Measurements from ENCODE around the gene IL23R. TPM values are rescaled to one million over a fixed set of nuclear protein-coding genes. Genes with fewer than 3 reads are reported as not detected.

IL23R gene
- total RNA-seq, 1 experiment from 2014 or later, result not detected

- TF ChIP-seq REST (IDR thresholded peaks at IDR 0.05; ENCODE audit: low read depth), result no peak
Measured at GRCh38 chr1:67118646-67119045, 47.6 kb upstream of the IL23R start (continued).

- RAD21 ChIA-PET (ENCODE audit: low non-redundant PET in 1 of 2, low total read pairs in 2 of 2, uncharacterized antibody in 2 of 2, unreplicated experiment in 2 of 2), result no interaction called here
- no peak overlapping the region for H3K4me2 ChIP-seq (ENCODE audit: low read length)
- H3K27me3 ChIP-seq (ENCODE audit: insufficient read depth, low read length), result no peaks in the 10 kb centered on the region
- no peaks in the 10 kb centered on the region for H4K20me1 ChIP-seq (ENCODE audit: insufficient read depth)
- no peak overlapping the region for H3K27ac ChIP-seq (ENCODE audit: low read depth, low read length)
- BruUV-seq (replicated peaks), result no TSS peak
- H3K9me2 ChIP-seq (ENCODE audit: insufficient read depth), result no peaks in the 10 kb centered on the region
- ATAC-seq (no peak), DNase-seq (ENCODE audit: low read depth, low spot score) (no peak)
- H3K9ac ChIP-seq (ENCODE audit: low read length), result no peak overlapping the region
- CTCF ChIA-PET, result no interaction called here
- POLR2A ChIA-PET, result no interaction called here
- intact Hi-C loops (cut with micrococcal nuclease), result no loop called here
- H3K36me3 ChIP-seq (ENCODE audit: control insufficient read depth in 1 of 2, insufficient read depth in 2 of 2, low read length in 2 of 2), result no peaks in the 10 kb centered on the region
- no peak overlapping the region for H2AFZ ChIP-seq (ENCODE audit: low read depth, low read length, poor library complexity, severe bottlenecking)
- H3K9me3 ChIP-seq (ENCODE audit: control insufficient read depth in 1 of 2, insufficient read depth in 1 of 2, low read depth in 1 of 2, low read length in 2 of 2), result no peaks in the 10 kb centered on the region
- no peaks in the 10 kb centered on the region for H3K79me2 ChIP-seq (ENCODE audit: insufficient read depth, low read length)
- H3K4me3 ChIP-seq (replicated peaks in 1 of 2; ENCODE audit: low read depth in 1 of 2, low read length in 2 of 2), result no peak overlapping the region
- H3K4me1 ChIP-seq (ENCODE audit: control insufficient read depth in 1 of 2, insufficient read depth in 2 of 2, low read length in 2 of 2), result no peaks in the 10 kb centered on the region
- TF ChIP-seq ZNF274 (IDR thresholded peaks at IDR 0.05; ENCODE audit: low read depth, low read length) (no peak), EZH2 (IDR thresholded peaks at IDR 0.05) (no peak), CBX3 (IDR thresholded peaks at IDR 0.05; ENCODE audit: low read depth) (no peak), ZFX (IDR thresholded peaks at IDR 0.05) (no peak), SP1 (IDR thresholded peaks at IDR 0.05; ENCODE audit: low read depth) (no peak), EZH2phosphoT487 (IDR thresholded peaks at IDR 0.05; ENCODE audit: borderline replicate concordance) (no peak), TCF7L2 (IDR thresholded peaks at IDR 0.05; ENCODE audit: borderline replicate concordance, extremely low read depth, insufficient read depth, insufficient read length) (no peak), ZBTB33 (IDR thresholded peaks at IDR 0.05; ENCODE audit: extremely low read depth, insufficient replicate concordance, low read length) (no peak), POLR2AphosphoS5 (IDR thresholded peaks at IDR 0.05; ENCODE audit: low read depth, low read length) (no peak), REST (IDR thresholded peaks at IDR 0.05; ENCODE audit: low read depth) (no peak), CTCF (IDR thresholded peaks at IDR 0.05 in 2 of 3, conservative IDR thresholded peaks at IDR 0.05 in 1 of 3; ENCODE audit: borderline replicate concordance in 1 of 3, insufficient read depth in 1 of 3, low read depth in 2 of 3, low read length in 2 of 3) (no peak)
Measured at GRCh38 chr1:67120855-67121619, 45.2 kb upstream of the IL23R start.

Measured in HCT116 (cell line).